Skin of body (tissue), 2 donors: Measurements from ENCODE around the gene CD40. TPM values are rescaled to one million over a fixed set of nuclear protein-coding genes. Genes with fewer than 3 reads are reported as not detected.
A peak's percentile ranks its signal among the peaks of the same experiment; 100 is the strongest.
"Not testable (repeated sequence)": the region's sequence is repeated elsewhere in the genome, so short reads cannot be mapped to it uniquely, and the experiment has no call there.

Source experiments
- DNase-seq: peaks from one replicate; lab custom pipeline; 2025; lab: John Stamatoyannopoulos, UW
- total RNA-seq: library from RNA; depleted of rRNA; stranded (reverse); fragments of >200 nt; gene quantifications from one replicate; pipeline ENCODE4 v1.2.3, GENCODE V29; 2014

The CD40 gene
- 4.1 TPM for total RNA-seq

DNA sequence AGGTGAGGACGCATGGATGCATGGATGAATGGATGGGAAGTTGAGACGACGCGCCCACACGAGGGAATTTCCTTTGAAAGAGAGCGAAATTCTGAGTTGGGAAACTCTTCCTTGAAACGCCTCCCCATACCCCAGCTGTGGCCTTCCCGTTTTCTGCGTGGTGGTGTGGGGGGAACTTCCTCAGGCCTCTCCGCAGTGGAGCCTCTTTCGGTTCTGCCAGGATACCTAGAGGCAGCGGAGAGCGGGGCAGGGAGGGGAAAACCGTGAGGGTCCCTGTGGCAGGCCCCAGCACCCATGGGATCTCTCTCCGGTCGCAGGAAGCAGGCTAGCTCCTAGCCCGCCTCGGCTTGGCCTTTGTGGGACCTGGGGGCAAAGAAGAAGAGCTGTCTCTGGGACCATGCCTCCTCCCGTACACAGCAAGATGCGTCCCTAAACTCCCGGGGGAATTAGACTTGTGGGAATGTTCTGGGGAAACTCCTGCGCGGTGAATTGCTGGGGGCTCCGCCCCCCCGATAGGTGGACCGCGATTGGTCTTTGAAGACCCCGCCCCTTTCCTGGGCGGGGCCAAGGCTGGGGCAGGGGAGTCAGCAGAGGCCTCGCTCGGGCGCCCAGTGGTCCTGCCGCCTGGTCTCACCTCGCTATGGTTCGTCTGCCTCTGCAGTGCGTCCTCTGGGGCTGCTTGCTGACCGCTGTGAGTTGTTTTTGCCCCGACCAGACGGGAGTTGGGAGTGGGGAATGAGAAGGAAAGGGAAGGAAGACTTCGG lies at the start of gene CD40:
TSS of gene CD40 (plus strand) at position 611 of the 764 bp plus-strand sequence. CDS start at position 641, 30 bp downstream.
- DNase-seq, result peak; percentile 10

DNA sequence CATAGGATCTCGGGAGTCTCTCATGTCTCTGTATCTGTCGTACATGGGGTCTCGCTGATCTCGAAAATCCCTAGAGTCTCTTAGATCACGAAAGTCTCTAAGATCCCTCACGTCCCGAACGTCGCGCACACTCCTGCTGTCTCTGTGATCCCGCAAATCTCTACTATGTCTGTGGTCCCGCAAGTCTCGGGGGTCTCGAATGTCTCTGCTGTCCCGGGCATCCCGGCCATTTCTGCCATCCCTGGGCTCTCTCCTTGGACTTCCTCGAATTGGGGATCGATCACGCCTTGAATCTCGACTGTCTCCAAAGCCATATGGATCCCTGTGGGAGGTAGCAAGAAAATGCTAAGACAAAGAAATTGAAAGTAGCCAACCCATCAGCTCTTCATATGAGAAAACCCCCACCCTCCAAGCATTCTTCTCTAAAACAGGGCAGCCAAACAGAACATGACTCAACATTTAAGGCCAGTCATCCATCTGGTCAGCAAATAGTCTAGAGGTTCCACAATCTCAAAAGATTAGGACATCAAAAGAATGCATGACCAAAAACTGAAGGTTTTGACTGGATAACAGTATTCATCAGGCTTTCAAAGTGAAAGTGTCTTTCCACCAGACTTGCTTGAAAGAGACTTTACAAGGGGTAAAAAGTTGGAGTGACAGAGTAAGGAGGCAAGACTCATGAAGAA lies 47.8 kb upstream of the CD40 start:
- DNase-seq, result no peak

DNA sequence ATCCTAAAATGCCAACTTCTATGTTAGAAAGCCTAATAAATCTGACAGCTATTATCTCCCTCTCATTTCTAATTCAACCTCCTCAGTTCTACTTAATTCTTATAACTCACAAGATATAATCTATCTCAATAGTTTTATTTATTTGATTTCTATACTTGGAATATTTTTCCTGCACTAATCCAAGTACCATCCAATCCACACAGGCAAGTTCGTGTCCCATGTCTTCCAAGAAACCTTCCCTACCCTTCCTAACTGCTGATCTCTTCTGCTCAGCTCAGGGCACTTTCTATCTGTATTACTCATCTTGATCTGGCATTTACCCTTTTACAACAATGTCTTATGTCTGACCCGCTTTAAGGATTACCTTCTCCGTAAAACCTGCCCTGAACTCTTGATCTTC lies 46.5 kb upstream of the CD40 start:
- no peak for DNase-seq

DNA sequence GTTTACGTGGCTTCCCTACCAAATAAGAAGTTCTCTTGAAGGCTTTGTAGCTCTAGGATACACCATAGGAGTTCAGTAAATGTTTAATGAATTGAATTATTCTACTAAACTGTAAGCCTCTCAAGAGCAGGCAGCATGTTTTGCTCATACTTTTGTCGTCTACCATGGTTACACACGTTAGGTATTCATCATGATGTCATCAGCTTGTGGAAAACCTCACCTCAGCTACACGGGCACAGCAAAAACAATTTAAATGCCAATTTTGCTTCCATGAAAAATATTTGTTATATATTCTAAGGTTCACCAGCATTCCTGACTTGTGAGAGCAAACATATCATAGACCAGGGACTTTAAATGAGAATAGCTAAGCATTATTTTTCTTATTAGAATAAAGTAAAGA lies 45.1 kb upstream of the CD40 start:
- no peak for DNase-seq

DNA sequence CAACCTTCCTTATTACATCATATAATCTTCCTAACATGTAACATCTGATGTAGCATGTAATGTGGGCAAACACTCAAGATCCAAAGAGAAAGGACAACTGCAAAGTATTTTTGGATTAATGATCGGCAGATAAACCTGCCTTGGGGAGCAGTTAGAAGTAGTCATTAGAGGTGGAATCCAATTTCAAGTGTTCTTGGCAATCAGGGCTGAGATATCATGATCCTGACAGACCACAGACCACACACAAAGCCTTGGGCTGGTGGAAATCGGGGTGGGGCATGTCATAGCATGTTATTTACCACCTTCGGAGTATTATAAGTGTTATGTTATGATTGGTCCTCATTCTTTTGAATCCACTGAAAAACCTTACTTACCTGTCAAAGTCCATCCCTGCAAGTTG lies 44.7 kb upstream of the CD40 start:
- DNase-seq, result no peak

DNA sequence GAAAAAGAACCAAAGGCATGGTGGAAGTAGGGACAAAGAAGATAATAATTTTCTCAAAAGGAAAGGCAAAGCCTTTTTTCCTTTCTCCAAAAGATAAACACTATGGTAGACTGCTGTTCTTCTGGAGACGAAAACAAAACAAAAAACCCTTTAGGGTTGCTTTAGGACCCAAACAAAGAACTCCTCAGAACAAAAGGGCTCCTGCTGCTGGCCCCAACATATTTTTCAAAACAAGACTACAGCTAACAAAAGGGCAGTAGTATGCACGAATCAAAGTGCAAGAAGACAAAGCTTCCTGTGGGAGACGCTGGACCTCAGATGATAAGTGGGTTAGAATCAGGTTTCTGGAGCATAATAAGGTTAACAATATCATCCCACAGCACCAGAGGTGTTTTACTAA lies 44.1 kb upstream of the CD40 start:
- no peak for DNase-seq

DNA sequence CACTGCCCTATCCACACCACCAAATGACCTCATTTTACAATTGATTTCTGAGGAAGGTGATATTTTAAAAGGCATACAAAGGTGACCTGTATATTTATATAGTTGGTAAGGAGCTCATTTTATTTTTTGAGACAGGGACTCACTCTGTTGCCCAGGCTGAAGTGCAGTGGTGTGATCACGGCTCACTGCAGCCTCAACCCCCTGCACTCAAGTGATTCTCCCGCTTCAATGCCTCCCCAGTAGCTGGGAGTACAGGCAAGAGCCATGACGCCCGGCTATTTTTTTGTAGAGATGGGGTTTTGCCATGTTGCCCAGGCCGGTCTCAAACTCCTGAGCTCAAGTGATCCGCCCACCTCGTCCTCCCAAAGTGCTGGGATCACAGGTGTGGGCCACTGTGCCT lies 41.3 kb upstream of the CD40 start:
- no peak for DNase-seq

DNA sequence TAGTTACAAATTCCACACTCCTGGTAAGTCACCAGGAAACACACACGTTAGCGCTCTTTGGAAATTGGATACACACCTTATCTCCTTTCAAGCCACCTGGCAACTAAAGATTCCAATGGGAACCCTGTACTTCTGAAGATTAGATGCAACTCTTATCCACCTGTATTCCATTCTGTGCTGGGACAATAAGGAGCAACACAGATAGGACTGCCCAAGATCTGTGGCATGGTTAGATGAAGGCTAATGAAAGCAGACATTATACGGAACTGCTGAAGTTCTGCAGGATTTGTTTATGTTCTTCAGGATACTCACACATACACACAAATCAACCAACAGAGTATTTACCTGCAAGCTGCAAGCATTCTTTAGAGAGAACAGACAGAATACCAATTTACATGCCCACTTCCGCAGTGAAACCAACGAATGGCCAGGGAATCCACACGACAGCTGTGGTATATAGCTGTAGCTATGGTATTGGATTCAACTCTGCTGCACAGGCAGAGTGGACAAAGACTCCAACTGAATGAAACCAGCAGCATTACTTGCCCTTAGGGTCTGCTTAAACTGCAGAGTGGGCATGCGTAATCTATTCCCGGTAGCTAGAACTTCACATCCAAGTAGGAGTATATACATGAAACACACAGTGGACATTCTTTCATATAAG lies 40.3 kb upstream of the CD40 start:
- no peak for DNase-seq

DNA sequence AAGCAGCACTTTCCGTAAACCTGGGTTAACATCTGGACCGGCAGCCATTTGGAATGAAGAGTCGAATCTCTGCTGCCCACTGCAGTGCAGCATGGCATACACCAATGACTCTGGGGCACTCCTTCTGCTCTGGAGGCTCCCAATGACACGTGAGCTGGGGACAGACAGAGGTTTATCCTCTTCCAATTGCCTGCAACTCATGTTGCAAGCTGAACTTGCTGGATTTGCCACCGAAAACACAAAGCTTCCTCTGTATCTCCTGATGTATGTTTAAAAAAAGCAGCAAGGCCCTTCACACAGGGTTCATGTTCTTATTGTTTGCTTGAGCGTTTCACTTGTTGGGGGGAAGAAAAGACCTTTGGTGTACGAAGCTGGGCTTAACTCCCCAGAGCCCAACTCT lies 39.2 kb upstream of the CD40 start:
- DNase-seq, result no peak

DNA sequence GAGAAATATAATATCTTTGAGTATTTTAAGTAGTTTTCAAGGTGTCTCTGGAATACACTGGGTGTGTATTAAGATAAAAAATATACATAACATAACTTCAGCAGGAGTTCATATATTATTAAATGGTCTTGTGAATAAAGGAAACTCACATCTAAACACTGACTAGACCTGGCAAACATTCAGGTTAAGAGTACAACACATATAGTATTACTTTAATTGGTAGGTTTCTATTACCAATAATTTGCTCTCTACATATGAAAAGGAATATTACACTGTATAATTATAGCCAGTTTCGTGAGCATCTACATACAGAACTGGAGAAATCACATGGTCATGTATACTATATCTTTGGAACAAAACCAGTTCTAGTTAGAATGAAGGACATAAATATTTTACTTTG lies 37.0 kb upstream of the CD40 start:
- DNase-seq, result no peak

DNA sequence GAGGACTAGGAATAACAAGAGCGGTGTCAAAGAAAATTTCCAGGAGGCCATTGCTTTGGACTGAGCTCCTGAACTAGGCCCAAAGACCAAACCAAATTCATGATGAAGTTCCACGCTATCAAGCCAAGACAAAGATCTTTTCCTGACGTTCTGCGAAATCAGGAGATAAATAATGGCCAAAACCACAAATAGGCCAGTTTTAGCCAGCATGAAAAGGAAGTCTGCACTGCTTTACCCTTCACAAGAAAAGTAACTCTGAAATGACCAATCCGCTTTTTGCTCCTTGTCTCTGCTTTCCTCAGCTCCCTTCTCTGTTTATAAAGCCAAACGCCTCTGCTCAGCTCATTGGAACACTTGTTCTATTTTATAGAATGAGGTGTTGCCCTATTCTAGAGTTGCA lies 35.0 kb upstream of the CD40 start:
- DNase-seq, result no peak

DNA sequence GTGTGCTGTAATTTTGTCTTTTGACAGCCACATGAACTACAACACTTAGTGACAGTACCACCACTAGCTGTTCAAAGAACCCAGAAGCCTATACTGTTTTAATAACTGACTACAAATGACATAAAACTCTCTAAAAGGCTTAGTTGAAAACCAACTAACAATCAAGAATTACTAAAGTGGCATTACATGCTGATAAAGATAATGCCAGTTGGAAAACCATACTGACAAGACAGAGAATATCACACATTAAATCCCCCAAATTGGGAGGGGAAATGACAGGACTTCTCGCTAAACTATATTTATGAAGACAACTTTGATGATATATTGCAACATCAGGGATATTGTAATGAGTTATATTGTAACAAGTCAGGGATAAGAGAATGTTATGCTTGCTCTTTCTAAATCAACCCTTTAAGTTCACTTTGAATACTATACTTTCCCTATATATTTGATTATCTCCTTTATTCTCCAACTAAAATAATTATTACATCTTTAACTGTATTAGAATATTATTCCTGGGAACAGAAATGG lies 34.5 kb upstream of the CD40 start:
- DNase-seq, result no peak

DNA sequence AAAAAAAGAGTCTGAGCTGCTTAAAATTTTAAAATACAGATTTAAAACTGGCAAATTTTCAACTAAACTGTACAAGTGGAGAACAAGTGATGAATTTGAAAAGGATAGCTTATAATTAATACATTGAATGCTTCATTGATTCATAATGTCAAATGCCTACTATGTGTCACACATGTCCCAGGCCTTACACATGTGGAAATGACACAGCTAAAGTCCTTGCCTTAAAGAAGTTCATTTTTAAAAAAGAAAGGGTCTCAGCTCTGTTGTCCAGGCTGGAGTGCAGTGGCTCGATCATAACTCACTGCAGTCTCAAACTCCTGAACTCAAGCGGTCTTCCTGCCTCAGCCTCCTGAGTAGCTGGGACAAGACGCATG lies 33.3 kb upstream of the CD40 start:
- DNase-seq, result no peak

DNA sequence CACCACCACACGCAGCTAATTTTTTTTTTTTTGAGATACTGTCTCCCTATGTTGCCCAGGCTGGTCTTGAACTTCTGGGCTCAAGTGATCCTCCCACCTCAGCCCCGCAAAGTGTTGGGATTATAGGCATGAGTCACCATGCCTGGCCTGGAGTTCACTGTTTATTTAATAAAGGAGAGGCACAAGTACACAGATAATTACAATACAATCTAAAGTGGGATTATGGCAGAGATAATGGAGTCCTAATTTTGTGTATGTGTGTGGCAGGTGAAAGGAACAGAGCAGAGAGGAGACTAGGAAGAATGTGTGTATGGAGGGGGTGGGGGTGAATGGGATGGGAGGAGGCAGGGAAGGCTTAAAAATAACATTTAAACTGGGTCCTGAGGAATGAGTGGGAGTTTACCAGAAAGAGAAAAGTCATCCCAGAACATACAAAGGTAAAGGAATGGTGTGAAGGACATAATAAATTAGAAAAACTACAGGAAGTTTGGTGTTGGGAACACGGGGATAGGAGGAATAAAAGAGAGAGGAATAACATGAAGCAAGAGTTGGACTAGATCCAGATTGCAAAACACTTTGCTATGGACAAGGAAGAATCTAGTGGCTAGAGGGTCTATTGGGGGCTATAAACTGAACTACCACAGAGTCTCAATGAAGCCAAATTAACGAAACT lies 32.8 kb upstream of the CD40 start:
- DNase-seq, result no peak

DNA sequence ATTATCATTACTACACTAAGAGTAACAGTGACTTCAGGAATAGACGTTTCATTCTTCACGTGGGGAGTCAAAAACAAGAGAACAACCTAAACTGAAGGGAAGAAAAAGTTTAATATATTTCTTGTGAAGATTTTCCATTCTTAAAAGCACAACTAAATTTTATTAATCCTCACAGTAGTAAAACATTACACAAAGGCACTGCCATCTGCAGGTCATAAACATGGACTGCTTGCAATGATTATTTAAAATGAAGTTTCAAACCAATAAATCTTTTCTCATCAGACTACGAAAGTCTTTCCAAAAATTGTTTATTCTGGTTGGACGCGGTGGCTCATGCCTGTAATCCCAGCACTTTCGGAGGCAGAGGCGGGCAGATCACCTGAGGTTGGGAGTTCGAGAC lies 31.0 kb upstream of the CD40 start:
- DNase-seq, result no peak

DNA sequence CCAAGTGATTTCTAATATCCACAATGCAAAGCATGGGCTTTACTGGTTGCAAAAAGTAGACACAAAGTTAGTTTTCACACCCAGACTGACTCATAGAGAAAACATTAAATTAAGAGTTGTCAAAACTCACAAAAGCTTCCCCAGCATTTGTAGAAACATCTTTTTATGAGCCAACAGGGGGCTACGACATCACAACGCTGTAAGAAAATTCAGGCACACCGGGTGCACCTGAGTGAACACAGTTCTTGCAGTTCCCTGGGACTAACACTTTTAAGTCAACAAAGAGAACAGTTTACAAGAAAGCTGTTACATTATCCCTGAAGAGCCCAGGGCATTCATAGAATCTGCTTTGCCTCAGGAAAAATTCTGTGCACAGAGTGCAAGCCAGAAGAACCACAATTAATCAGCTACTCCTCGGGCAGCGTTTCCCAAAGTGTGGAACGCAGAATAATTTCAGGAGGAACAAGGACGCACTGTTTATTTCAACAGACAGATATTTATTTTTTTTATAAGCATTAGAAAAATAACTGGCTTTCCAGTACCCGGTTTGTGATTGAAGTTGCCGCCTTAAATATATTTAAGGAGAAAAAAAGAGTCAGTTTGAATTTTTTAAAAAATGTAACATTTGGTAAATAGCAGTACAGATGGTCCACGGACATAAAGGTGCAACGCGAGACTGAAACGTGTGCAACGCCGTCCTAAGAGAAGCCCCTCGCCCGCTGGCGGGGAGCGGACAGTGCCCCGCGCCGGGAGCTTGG lies 29.5 kb upstream of the CD40 start:
- no peak for DNase-seq

DNA sequence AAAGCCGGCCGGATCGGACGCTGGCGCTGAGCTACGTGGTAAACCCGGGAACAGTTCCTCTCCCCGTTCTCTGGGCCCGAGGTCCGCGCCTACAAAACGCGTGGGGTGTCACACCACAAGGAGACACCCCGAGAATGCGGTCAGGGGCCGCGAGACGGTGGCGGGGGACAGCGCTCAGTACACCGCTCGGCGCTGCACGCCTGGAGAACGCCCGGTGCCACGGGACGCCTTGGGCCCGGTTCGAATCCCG lies 29.0 kb upstream of the CD40 start:
- DNase-seq, result no peak

DNA sequence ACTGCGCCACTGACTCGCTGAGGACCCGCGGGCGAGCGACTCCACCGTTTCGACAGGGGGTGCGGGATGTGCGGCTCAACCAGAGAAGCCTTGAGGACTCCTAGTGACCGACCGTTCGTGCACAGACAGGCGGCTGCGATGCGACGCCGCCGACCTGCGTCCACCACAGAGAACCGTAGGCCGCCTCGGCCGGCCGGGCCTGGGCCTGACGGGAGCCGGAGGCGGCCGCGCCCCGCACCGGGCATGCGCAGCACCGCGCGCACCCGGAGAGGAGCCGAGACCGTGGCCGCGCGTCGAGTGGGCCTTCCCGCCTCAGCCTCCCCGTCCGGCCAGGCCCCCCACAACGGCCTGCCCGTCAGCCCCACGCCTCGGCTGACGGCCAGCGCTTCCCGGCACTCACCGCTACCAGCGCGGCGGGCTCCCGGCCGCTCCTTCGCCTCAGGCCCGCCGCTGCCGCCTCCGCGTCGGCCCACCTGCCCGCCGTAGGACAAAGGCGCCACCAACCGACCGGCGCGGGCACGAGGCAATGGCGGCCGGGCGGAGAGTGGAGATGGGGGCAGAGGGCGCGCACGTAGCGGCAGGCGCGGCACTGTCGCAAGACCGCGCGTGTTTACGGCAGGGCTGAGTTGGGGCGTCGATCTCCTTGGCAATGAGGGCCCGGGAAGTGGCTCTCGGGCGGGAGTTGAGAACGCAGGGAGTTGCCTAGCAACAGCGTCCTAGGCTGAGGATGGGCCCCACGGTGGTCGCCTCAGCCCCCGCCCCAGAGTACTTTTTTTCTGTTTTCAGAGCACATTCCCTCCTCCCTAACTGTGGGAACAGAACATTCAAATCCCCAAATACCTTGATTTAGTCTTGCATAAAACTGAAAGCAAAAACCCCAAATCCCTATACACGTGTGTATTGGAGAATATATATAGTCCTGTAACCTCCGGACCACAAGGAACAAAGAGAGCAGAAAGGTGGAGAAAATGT lies 28.4 kb upstream of the CD40 start, which contains the start of gene NCOA5:
TSS of gene NCOA5 (minus strand) at position 546 of the 972 bp plus-strand sequence. CDS start 10,538 bp downstream, outside the sequence.
- DNase-seq, result peak; percentile 96

DNA sequence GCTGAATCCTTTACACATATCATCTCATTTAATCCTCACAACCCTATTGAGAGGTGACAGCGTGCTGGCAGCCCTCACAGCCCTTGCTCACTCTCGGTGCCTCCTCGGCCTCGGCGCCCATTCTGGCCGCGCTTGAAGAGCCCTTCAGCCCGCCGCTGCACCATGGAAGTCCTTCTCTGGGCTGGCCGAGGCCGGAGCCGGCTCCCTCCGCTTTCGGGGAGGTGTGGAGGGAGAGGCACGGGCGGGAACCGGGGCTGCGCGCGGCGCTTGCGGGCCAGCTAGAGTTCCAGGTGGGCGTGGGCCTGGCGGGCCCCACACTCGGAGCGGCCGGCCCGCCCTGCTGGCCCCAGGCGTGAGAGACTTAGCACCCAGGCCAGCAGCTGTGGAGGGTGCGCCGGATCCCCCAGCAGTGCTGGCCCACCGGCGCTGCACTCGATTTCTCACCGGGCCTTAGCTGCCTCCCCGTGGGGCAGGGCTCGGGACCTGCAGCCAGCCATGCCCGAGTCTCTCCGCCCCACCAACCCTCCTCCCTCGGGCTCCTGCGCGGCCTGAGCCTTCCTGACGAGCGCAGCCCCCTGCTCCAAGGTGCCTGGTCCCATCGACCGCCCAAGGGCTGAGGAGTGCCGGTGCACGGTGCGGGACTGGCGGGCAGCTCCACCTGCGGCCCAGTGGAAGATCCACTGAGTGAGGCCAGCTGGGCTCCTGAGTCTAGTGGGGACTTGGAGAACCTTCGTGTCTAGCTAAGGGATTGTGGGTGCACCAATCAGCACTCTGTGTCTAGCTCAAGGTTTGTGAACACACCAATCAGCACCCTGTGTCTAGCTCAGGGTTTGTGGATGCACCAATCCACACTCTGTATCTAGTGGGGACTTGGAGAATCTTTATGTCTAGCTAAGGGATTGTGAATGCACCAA lies 26.2 kb upstream of the CD40 start:
- DNase-seq, result not testable (repeated sequence)
